IMR-90 (cell line): ENCODE measurements around the gene CCDC88B.

Experiments
- FOS ChIP-seq: fragments of 150-350 bp; IDR thresholded peaks from 2 replicates; pipeline ENCODE4 v1.6.1; 2016; ENCODE audit warnings: low read depth, low read length
- MAFK ChIP-seq: IDR thresholded peaks from 2 replicates; pipeline ENCODE4 v1.6.1; 2012; ENCODE audit warnings: low read depth, low read length, improper control_type of control experiment
- MXI1 ChIP-seq: IDR thresholded peaks from 2 replicates; pipeline ENCODE4 v1.6.1; 2012; ENCODE audit warnings: low read depth, mild to moderate bottlenecking, low read length, moderate library complexity, borderline replicate concordance
- POLR2A ChIP-seq: IDR thresholded peaks from 2 replicates; pipeline ENCODE4 v1.6.1; 2012; ENCODE audit warnings: mild to moderate bottlenecking, low read depth, low read length
- RFX5 ChIP-seq: IDR thresholded peaks from 2 replicates; pipeline ENCODE4 v1.8.0; 2012; ENCODE audit warnings: low read depth, mild to moderate bottlenecking, low read length, moderate library complexity
- SMC3 ChIP-seq: fragments of 150-350 bp; IDR thresholded peaks from 2 replicates; pipeline ENCODE4 v1.6.1; 2016; ENCODE audit warnings: low read depth, mild to moderate bottlenecking, antibody characterized with exemption, low read length, moderate library complexity
- USF2 ChIP-seq: fragments of 150-350 bp; IDR thresholded peaks from 2 replicates; pipeline ENCODE4 v1.6.1; 2017; ENCODE audit warnings: mild to moderate bottlenecking, antibody characterized with exemption, low read length, low read depth
- TF ChIP-seq, protein P1 (sequence below): conservative IDR thresholded peaks from 2 replicates; pipeline ENCODE4 v1.5.1; 2012; ENCODE audit warnings: mild to moderate bottlenecking, low read depth, low read length, improper control_type of control experiment

DNA sequence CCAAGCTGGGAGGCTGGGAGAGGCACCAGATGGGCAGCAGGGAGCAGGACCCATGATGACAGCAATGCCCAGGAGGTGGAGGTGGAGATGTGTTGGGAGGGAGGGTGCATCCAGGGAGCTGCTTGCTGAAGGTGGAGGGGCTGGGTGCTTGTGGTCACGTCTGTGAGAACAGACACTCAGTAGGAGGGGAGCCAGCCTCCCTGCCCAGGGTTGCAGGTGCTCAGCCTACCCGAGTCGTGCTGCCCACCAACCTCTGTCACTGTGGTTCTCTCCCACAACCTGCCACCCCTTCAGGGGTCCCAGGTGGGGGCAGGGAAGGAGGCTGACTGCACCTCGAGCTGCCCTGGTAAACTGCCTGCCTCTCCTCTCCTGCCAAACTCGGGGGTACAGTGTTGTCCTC lies 16.6 kb upstream of the CCDC88B start:
- TF ChIP-seq, protein P1, sequence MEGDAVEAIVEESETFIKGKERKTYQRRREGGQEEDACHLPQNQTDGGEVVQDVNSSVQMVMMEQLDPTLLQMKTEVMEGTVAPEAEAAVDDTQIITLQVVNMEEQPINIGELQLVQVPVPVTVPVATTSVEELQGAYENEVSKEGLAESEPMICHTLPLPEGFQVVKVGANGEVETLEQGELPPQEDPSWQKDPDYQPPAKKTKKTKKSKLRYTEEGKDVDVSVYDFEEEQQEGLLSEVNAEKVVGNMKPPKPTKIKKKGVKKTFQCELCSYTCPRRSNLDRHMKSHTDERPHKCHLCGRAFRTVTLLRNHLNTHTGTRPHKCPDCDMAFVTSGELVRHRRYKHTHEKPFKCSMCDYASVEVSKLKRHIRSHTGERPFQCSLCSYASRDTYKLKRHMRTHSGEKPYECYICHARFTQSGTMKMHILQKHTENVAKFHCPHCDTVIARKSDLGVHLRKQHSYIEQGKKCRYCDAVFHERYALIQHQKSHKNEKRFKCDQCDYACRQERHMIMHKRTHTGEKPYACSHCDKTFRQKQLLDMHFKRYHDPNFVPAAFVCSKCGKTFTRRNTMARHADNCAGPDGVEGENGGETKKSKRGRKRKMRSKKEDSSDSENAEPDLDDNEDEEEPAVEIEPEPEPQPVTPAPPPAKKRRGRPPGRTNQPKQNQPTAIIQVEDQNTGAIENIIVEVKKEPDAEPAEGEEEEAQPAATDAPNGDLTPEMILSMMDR: no peak
- TF ChIP-seq RFX5: no peak
- TF ChIP-seq USF2: no peak
- no peak for TF ChIP-seq POLR2A
- no peak for TF ChIP-seq FOS
- no peak for TF ChIP-seq MAFK
- TF ChIP-seq MXI1: no peak
- TF ChIP-seq SMC3: no peak
